ENCODE measurements around the gene GLIS1.

Gene GLIS1

DNA sequence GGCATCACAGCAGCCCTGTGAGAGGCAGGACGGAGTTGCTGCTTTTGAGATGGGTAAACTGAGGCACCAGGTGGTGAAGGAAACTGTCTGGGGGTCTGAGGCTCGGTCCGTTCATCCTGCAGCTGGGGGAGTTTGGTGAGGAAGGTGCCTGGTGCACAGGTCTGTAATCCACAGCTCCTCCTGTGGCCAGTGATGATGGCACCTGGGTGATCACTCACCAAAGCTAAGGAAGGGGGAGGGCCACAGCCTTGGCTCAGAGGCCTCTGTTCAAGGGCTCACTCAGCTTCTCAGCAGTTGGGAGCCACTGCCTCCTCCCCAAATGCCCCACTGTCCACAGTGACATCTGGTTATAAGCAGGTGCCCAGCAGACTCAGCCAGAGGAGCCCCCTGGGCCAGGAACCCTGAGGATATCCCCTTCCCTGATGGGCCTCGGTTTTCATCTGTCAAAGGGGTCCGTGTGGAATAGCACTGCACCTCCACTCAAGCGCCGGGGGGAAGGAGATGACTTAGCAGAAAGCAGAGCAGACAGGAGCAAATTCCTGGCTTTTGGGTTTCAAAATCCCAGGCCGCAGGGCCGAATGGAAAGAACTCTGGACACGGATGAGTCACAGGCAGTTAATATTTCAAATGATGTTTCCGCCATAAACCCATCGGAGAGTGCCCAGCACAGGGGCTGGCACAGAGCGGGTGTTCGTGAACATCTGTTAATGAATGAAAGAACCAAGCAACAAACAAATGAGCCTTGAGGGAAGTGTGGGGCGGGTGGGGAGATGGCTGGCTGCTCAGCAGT lies 197.0 kb downstream of the GLIS1 start:
- no peak for DNase-seq

DNA sequence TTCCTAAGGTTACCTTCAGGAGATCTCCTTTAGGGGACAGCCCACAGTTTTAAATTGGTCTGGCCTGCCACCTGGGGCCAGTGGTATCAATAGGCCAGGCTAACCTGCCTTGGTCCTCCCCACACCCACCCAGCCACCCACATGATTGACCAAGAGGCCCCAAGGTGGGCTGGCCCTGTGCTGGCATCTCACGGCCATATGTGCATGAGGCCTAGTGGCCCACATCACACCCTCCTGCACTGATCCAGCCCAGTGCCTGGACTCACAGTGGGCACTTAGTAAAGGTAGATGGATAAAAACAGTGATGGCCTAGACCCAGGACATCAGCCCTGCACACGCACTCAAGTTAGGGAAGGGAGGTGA lies 197.7 kb downstream of the GLIS1 start:
- no peak for DNase-seq

DNA sequence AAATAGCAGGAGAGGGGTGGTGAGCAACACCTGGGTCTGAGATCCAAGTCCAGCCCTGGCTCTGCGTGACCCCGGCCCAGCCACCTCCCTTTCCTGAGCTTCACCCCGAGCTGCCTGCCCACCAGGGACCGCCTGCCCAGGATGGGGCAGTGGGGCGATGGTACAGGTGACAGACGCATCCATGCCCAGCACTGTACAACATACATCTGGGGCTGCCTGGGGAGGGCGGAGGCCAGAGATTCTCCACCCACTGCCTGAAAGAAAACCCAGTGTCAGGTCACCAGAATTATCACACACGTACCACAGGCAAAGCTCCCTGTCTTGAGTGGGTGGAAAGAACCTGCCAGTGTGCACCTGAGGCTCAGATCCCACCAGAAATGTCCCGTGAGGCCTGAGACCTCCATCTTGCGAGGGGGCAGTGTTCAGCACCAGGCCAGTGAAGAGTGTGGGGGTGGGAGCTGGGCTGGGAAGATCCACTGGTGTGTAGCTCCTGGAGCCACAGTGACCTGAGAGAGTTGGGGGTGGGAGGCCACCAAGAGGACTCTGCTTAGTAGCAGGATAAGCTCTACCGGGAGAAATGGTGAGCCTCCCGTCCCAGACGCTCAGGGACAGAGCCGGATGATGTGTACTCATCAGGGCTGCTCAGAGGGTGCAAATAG lies 198.2 kb downstream of the GLIS1 start:
- DNase-seq: no peak

DNA sequence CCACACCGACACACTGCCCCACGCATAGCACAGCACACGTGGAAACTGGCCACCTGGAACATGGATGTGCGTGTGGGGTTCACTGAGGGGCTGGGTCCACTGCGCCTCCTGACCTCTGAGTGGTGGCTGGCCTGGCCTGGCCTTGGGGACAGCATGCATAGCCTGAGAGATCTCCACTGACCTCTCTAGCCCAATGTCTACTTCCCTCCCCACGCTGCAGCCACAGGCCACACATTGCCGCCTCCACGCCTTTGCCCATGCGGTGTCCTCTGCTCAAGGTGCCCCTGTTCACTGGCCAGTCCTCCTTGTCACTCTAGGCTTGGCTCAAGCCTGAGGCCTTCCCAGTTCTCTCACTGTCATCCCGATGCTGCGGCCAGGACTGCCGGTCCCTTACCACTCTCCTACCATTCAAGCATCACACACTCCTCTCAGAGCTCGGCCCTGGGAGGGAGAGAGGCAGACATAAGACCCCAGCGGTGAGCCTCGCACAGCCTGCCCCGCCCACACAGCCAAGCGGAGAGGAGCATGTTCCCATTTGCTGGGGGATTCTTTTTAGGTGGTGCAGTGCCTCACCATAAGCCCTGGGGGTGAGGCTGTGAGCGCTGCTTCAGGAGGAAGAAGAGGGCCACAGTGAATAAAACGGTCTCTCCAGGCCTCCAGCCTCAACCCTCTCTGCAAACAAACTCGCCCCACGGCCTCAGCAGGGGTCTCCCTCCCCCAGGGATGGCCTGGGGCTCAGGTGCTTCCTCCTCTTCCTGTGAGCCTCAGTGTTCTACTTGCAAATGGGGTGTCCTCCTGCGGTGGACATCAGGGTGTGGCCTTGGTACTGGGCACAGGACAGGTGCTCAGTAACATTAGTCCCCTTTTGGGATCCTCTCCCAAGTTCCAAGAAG lies 199.0 kb downstream of the GLIS1 start:
- DNase-seq: no peak

DNA sequence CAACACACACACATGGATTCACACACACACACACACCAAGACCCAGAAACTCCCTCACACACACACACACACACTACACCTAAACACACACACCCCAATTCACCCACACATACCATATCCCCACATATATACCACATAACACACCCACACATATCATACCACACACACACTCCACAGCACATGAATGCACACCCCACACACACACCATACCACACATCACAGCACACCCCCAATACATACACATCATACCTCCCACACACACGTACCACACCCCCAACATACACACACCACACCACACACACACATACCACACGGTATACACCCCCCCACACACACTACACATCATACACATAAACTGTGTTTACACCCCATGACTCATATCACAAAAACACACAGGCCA lies 199.7 kb downstream of the GLIS1 start:
- DNase-seq: no peak

DNA sequence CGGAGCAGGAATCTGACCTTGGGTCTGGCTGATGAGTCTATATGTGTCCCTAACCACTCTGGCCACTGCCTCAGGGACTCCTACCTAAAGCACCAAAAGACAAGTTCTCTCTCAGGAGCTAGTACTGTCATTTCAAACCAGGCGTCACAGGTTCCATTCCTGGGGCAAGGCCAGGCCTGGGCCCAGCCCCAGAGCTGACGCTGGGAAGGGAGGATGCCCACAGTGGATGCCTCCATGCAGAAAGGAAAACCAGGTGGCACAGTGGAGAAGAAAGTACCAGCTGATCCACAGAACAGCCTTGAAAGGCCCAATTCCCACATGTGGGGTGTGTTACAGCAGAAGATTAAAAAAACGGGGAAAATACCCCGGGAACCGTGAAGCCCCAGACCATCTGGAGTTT lies 202.4 kb downstream of the GLIS1 start:
- no peak for DNase-seq

DNA sequence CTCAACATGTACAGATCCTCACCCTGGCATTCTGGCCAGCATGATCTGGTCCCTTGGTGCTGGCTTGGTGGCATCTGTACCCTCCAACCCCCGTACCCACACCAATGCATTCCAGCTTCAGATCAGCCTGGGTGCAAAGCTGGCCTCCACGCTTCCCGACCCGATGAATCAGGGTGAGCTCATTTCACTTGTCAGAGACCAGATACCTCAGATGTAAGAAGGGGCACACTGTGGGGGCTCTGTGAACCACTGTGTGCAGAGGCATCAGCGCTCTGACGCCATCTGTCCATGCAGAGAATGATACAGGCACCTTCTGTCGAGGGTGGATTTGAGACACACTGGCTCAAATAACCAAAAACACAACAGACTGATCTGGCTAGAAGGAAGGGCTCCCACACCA lies 203.1 kb downstream of the GLIS1 start:
- DNase-seq: no peak

DNA sequence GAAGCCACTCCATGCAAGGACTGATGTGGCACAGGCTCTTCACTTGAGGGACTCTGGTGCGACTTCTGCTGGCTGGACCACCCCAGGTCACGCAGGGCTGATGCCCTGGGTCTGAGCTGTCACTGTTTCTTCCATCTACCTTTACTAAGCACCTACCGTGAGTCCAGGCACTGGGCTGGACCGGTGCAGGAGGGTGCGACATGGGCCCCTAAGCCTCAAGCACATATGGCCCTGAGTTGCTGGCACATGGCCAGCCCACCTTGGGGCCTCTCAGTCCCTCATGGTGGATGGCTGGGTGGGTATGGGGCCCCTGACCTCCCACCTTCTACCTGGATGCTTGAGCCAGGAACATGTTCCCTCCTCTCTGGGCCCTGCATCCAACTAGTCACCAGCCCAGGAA lies 203.7 kb downstream of the GLIS1 start:
- DNase-seq: no peak

DNA sequence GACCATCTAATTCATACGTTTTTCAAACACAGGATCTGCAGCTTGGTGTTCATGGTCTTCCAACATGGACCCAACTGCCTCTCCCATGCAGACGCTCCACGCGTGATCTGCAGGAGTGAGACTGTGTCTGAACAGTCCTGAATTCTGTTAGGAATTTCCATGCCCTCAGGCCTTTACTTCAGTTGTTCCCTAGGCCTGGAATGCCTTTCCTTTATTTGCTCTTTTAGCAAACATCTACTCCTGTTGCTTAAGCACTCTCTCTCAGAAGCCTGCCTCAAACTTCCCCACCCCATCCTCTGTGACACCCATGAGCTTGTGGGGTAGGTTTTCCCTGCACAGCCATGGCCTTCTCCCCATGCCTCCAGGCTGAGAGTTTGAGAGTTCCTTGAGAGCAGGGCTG lies 206.1 kb downstream of the GLIS1 start:
- DNase-seq: no peak

DNA sequence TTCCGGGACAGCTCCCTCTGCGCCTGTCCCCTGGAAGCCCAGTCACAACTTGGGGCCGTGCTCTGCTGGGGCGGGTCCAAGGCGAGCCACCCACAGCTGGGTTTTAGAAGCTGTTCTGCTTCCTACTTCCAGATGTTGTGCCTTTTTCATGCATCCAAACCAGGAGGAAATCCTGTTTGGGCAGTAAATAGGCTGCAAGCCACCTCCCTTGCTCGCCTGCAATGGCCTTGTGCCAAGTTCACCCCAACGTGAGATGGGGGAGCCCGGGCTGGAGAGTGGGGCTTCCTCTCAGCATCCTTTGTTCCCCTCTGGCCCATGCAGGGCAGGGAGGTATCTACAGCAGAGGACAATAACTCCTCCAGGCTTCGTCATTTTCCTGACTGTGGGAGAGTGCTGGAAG lies 206.6 kb downstream of the GLIS1 start:
- DNase-seq: no peak

DNA sequence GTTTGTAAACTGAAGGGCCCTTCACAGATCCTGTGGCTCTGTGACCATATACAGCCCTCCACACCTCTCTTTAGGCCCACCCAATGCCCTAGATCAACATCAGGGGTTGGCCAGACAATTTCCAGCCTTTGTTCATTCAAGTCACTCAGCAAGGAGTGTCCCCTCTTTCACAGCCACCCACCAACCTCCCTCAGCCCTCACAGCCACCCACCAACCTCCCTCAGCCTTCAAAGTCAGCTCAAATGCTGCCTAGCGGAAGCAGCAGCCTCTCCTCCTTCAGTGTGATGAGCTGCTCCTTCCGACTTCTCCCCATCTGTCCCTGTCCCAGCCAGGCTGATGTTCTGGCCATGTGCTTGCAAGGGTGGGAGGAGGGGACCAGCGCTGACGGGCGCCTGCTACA lies 208.4 kb downstream of the GLIS1 start:
- DNase-seq: no peak

DNA sequence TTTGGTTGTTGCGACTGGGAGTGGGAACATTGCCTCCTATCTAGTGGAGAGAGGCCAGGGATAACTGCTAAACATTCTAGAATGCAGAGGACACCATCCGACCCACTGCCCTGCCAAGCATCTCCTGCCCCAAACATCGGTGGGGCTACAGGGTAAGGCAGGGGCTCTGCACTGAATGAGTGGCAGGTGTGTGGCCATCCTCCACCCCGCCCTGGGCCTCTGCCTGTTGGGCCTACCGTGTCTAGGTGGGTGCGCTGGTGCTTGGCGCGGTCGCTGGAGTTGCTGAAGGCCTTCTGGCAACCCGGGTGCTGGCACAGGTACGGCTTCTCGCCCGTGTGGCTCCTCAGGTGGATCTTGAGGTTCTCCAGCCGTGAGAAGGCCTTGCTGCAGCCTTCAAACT lies 209.4 kb downstream of the GLIS1 start:
- DNase-seq: no peak

DNA sequence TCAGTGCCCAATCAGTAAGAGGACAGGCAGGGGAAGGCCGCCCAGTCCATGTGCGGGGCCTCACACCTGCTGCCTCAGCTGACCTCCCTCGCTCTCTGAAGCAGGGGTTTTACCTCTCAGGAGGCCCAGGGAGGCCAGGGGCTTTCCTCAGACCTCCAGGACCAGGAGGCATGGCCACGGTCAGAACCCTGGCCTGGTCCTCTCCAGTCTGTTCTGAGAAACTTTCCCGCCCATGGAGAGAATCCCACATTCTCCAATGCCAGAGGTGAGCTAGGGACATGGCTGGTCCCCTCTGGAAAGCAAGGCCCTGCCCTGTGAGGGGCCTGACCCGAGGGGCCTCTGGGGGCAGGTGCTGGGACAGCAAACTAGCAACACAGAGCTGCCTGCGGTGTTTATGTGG lies 211.6 kb downstream of the GLIS1 start:
- no peak for DNase-seq

DNA sequence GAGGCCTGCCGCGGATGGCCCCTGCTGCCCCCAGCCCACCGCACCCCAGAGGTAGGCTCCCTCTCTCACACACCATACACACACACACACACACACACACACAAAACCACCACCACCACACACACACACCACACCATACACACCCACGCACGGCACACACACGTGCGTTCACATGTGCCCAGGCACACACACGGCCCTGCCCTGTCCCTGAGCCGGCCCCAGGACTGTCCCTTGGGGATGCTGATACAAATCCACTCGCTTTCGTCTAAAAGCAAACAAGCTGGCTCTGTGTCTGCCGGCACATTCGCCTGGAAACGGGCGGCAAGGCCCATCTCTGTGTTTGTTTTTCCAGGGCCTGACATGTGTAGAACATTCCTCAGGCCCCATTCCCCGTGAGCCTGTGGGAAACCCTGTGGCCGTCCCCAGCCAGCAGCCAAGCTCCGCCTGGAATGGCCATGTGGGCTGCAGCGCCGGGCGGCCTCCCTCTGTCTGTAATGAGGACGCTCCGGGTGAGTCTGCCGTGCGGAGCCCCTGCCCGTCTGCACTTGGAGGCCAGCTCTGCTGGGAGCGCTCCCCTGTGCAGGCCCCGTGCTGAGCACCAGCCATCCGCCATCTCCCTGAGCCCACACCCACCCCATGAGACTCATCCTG lies 212.4 kb downstream of the GLIS1 start:
- no peak for DNase-seq

DNA sequence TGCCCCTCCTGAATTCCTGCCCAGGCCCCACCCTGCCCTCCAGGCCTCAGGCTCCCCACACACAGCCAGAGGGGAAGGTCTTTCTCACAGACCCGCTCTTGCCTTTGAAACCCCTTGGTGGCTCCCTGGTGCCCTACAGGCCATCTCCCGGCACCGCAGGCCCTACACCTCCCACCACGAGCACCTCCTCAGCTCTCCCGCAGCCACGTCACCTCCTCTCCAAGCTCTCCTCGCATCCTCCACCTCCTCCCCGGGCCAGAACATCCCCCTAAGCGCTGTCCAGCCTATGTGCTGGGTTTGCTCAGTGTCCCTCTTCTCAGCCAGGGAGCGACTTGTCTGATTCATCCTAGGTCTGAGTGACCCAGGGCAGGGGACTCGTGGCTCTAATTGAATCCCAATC lies 213.4 kb downstream of the GLIS1 start:
- no peak for DNase-seq

DNA sequence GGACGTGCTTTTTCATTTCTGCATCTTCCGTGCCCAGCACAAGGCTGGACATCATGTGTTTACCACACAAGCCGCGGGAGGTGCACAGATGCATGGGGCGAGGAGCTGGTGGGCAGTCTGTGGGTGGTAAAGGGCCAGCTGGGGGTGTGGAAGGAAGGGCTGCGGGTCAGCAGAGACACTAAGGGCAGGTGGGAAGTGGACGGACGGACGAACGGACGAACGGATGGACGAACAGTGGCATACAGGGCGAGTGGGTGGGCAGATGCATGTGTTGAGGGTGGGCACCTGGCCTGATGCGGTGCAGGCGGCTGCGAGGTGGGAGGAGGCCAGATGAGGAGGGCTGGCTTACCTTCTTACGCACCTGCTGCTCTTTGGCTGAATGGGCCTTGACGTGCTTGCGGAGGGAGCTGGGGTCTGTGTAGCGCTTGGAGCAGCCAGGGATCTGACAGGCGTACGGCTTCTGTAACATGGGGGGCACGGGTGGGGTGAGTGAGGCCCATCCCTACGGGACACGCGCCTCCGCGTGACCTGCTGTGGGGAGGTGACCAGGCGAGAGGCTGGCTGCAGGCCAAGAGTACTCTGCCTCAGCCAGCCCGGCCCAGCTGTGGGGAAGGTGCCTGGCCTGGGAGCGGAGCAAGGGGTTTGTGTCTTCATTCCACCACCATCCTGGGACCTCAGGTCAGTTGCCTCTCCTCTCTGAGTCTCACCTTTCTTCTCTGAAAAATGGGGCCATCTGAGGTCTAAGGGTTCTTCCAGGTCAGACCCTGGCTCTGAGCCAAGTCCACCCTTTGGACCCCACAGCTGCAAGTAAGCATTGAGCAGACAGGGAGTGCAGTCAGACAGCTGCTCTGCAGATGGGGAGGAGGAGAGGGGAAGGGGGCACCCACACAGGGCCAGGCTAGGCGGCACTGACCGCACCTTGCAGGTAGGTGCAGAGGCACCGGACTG lies 214.3 kb downstream of the GLIS1 start:
- DNase-seq: no peak

DNA sequence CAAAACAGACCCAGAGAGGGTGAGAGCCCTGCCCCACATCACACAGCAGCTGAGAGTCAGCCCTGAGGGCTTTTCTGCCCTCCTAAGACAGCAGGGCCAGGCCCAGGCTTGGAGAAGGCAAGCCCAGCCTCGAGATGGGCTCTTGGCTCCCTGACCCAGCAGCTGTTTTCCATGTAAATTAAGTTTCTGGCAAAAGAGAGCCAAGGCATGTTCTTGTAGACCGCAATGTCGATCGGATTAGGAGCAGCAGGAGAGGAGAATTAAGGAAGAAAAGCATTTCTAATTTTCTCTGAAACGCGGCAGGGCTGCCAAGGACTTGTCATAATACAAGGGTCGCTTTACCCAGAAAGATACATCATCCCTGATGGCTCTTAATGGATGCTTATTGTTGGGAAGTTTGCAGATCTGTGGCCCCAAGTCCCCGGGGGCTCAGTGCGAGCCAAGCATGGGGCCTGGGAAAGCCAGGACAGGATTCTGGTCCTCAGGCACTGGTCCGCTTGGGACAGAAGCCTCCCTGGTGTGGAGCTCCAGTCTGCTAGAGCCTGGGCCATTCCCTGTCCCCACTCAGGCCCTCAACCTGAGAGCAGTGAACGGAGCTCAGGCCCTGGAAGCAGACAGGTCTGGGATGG lies 216.9 kb downstream of the GLIS1 start:
- no peak for DNase-seq

DNA sequence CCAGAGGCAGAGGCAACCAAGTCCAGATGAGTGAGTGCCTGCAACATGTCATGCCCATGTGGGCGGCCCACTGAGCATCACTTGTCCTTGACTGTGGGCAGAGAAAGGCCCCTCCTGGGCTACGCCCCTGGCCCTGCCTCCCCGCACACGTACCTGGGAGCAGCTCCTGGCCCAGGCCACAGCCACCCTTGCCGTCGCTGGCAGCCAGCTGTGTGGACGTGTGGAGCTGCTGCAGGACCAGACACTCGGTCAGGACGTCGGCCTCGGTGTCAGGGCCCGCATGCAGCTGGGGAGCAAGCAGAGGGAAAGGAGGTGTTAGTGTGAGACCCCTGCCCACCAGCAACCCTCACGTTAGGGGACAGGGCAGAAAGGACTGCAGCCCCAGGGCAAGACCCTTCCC lies 218.5 kb downstream of the GLIS1 start:
- no peak for DNase-seq

DNA sequence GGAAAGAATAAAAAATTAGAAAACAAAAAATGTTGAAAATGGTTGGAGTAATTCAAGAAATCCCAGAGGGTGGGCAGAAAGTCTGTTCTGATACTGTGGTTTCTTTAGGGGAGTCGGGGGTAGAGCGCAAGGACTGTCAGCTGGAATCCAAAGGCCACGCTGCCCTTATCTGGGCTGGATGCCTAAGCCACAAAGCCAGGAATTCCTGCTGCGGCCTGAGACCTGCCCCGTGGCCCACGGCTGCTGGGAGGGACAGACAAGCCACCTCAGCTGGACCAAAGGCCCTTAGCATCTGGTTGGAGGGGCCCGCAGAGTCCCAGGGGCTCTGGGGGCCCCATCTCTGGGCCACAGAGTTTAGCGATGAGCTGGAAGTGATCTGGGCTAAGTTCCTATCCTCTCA lies 219.5 kb downstream of the GLIS1 start:
- no peak for DNase-seq

DNA sequence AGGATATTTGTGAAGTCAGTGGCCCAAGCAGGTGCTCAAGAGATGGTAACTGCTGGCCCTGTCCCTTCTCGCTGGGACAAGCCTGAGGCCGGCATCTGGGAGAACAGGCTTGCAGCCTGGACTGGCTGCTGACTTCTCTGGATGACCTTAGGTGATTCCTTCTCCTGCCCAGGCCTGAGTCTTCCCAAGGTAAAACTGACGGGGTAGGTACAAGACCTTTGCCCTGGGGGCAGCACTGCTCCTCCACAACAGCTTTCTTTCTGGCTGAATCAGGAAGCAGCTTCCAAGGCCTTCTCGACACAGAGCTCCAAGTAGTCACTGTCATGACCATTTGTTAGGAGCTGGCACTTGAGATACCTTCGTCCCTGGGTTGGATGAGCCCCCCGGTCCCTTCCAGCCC lies 220.2 kb downstream of the GLIS1 start:
- no peak for DNase-seq

DNA sequence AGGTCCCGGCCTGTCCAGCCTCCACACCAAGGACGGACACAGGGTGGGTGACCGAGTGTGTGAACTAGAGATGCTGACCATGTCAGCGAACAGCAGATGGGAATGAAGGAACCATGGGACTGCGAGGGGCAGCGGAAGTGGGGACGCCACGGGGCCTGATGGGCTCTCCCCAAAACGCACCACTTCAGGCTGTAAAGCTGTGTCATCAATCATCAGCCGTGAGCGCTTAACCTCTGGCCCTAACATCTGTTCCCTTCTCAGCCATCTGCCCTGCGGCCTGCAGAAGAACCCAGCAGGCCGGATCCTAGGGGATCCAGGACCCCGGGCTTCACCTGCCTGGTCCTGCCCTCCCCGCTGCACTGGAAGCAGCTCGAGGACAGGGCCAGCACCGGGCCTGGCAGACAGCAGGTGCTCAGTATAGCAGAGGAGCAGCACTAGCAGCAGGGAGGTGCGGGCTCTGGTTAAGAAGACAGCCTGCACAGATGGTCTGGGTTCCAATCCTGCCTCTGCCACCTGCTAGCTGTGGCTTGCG lies 221.1 kb downstream of the GLIS1 start:
- DNase-seq: no peak

Data from activated CD4-positive, alpha-beta T cell treated with anti-CD3 and anti-CD28 coated beads for 1 hour (primary cell).